Endometrium (tissue), 2 donors: Measurements from ENCODE around the gene MTHFSD.

Experiments used
- FAIRE-seq: peaks from 2 replicates; lab custom pipeline; 2012; peaks lifted over from hg19 to GRCh38; lab: Jason Lieb, UNC
- donor health status: control.
- donor health status: control.

Gene MTHFSD

DNA sequence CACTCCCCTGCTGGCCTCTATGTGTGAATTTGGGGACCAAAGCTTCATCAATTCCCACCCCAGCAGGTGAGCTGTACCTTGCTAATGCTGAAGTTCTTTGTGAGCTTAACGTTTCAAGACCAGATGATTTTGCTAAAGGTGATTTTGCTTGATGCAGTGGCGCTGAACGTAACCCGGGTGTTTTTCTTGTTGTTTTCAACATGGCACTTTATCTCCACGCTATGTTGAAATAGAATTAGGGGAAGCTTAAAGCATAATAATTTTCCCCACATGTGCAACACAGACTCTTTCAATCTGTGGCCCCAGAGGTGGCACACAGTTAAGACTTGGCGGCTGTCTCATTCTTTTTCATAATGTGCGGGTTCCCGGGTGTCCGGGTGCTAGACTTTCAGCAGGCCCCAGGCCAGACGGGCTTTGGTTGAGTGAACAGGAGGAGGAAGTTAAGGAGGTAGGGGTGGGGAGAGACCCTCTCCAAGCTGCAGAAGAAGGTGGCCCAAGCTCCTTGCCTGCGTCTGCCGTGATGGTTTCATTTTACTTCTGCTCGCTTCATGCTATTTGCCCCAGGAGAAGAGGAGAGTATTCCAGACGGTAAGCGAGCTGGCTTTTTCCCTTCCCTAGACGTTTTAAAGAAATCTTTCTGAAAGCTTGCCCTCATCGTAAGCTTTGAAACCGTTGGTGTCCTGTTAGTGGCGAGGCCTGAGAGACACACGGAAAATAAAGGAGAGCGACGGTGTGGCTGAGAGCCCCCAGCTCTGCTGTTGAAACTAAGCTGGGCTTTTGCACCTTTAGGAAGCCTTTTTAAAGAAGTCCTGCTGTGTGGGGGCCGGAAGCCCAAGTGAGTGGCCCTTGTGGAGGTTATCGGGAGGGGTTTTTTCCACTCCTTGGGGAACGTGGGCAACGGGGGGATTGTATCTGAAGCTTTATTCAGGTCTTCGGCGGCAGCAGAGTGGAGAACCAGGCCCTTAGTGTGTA lies 15.8 kb upstream of the MTHFSD start:
- no peak for FAIRE-seq

- no peak for FAIRE-seq
Observed at GRCh38 chr16:86569701-86570447, 14.8 kb upstream of the MTHFSD start.

DNA sequence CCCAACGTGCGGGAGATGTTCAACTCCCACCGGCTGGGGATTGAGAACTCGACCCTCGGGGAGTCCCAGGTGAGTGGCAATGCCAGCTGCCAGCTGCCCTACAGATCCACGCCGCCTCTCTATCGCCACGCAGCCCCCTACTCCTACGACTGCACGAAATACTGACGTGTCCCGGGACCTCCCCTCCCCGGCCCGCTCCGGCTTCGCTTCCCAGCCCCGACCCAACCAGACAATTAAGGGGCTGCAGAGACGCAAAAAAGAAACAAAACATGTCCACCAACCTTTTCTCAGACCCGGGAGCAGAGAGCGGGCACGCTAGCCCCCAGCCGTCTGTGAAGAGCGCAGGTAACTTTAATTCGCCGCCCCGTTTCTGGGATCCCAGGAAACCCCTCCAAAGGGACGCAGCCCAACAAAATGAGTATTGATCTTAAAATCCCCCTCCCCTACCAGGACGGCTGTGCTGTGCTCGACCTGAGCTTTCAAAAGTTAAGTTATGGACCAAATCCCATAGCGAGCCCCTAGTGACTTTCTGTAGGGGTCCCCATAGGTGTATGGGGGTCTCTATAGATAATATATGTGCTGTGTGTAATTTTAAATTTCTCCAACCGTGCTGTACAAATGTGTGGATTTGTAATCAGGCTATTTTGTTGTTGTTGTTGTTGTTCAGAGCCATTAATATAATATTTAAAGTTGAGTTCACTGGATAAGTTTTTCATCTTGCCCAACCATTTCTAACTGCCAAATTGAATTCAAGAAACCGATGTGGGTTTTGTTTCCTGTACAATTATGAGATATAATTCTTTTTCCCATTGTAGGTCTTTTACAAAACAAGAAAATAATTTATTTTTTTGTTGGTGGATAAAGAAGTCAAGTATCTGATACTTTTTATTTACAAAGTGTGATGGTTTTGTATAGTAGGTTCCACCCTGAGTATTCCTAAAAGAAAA lies 13.9 kb upstream of the MTHFSD start:
- FAIRE-seq, result peak; percentile 18

DNA sequence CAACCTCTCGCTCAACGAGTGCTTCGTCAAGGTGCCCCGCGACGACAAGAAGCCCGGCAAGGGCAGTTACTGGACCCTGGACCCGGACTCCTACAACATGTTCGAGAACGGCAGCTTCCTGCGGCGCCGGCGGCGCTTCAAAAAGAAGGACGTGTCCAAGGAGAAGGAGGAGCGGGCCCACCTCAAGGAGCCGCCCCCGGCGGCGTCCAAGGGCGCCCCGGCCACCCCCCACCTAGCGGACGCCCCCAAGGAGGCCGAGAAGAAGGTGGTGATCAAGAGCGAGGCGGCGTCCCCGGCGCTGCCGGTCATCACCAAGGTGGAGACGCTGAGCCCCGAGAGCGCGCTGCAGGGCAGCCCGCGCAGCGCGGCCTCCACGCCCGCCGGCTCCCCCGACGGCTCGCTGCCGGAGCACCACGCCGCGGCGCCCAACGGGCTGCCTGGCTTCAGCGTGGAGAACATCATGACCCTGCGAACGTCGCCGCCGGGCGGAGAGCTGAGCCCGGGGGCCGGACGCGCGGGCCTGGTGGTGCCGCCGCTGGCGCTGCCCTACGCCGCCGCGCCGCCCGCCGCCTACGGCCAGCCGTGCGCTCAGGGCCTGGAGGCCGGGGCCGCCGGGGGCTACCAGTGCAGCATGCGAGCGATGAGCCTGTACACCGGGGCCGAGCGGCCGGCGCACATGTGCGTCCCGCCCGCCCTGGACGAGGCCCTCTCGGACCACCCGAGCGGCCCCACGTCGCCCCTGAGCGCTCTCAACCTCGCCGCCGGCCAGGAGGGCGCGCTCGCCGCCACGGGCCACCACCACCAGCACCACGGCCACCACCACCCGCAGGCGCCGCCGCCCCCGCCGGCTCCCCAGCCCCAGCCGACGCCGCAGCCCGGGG lies 12.9 kb upstream of the MTHFSD start:
- no peak for FAIRE-seq

GRCh38 chr16:86566966-86567700 lies 12.1 kb upstream of the MTHFSD start:
- no peak for FAIRE-seq

DNA sequence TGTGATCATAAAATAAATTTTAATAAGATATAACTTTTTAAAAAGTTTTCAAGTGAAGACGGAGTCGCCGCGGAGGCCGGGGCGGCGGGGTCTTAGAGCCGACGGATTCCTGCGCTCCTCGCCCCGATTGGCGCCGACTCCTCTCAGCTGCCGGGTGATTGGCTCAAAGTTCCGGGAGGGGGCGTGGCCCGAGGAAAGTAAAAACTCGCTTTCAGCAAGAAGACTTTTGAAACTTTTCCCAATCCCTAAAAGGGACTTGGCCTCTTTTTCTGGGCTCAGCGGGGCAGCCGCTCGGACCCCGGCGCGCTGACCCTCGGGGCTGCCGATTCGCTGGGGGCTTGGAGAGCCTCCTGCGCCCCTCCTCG lies 11.5 kb upstream of the MTHFSD start, which contains the start of gene FOXC2:
Gene FOXC2 (plus strand): TSS at position 229 of the 365 bp plus-strand sequence. CDS start 507 bp downstream, outside the sequence.
- FAIRE-seq, result peak; percentile 70

DNA sequence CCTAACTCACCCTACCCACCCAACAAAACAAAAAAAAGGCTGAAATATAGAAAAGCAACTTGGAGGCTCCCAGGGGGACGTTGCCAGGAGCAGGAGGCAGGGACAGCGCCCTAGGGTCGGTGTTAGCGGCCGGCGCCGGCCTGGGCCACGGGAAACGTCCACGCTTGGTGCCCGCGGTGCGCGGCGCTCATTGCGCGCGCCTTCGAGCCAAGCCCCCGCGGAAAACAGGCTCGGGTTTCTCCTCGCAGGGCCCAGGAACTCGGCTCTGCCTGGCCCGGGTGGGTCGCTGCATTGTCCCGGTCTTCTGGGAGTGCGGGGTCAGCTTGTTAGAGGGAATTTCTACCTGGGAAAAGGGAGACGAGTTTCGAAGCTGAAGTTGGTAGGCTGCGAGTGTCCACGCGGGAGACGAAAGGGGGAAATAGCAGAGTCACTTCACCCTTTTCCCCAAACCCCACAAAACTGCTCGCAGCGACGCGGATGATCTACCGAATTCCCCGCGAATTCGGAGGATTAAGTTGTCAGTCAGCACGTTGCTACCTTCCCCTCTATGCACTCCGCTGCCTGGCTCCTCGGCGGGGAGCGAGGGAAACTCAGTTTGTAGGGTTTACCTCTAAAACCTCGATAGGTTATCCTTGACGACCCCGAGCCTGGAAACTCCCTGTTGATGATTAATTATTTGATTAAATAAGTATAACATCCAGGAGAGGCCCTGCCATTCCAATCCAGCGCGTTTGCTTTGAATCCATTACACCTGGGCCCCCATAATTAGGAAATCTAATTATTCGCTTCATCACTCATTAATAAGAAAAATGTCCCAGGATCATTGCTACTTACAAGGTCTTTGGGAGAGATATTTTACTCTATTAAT lies 10.8 kb upstream of the MTHFSD start:
- no peak for FAIRE-seq

- FAIRE-seq, result no peak
Observed at GRCh38 chr16:86565181-86565631, 10.2 kb upstream of the MTHFSD start.

DNA sequence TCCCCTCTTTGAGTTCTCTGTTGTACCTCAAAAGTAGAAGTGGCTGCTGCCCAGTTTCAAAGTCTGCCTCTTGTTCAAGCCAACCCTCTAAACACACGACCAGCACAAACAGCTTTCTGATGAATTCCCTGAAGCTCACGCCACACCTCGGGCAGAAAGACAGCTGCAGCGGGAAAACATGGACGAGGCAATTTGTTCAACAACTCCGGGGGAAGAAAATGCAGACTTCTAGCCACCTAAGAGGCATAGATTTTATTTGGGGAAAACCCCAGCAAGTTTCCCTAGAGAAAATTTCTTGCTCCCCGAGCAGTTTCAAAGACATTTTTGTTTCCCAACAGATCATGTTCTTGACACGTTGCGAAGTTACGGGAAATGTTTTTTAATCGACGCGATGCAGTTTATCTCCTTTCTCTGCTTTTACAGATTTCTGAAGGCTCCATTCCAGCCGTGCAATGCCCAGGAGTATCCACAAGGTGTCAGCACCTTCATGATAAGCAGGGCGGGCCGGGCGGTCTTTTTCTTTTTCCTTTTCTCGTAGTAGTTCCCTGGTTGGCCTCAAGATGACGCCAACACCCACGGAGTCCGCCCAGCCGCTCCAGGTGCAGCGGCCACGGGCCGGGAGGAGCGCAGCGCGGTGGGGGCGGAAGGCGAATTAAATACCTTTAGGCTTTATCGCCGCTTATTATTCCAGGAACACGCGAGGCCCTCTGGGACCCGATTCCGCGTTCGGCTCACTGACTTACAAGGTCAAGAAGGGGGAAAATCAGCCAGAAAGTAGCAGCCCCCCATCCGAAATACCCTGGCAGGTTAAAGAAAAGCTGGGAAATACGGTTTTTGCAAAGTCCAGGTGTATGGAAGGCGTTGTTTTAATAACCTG lies 8.7 kb upstream of the MTHFSD start:
- FAIRE-seq, result peak; percentile 21

DNA sequence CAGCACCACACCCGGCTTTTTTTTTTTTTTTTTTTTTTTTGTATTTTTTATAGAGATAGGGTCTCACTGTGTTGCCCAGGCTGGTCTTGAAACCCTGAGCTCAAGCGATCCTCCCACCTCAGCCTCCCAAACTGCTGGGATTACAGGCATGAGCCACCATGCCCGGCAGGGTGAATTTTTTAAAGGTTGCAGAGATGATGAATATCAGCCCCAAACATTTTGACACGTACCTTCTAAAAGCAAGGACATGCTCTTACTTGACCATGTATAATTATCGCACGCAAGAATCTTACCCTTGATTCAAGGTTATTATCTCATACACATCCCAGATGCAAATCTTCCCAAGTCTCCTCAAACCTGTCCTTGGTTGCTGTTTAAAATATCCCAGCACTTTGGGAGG lies 7.3 kb upstream of the MTHFSD start:
- no peak for FAIRE-seq

DNA sequence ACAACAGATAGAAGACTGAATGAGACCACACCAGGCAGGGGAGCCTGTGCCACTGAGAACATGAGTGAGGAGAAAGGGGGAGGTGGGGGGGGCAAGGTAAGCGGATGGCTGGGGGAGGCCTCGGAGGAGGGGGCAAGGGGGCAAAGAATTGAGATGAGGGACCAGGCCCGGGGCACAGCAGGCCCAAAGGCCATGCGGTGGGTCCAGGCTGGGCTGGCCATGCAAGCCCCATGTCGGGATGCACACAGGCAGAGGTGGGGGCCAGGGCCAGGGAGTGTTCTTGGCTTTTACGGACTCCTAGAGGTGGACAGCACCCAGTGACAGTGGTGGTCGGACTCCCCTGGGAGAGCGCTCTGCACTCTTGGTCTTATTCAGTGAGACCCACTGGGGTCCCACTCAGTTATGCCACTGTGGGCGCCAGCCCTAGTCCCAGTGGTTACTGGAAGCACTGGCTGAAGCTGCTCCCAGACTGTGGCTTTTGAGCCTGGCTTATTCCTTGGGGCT lies 4.8 kb upstream of the MTHFSD start:
- FAIRE-seq, result no peak

GRCh38 chr16:86558355-86559193 lies 3.5 kb upstream of the MTHFSD start:
- FAIRE-seq, result no peak

GRCh38 chr16:86557587-86557986 lies 2.6 kb upstream of the MTHFSD start:
- FAIRE-seq, result no peak

DNA sequence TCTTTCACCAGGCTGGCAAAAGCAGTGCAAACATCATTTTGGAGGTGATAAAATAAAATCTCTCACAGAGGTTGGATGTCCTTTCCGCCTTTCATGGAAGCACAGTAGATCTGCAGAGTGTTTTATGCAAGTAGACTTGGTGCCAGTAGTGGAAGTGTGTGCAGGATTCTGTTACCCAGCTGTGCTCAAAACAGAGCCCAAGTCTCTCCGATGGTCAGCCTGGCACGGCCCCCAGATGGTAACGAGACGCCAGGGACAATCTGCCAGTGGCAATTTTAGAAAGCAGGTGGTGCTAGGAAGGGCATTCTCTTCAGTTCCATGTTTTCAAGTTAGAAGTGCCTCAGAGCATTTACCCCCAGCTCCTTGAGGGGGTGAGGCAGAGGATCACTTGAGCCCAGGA lies 1.5 kb upstream of the MTHFSD start:
- no peak for FAIRE-seq

DNA sequence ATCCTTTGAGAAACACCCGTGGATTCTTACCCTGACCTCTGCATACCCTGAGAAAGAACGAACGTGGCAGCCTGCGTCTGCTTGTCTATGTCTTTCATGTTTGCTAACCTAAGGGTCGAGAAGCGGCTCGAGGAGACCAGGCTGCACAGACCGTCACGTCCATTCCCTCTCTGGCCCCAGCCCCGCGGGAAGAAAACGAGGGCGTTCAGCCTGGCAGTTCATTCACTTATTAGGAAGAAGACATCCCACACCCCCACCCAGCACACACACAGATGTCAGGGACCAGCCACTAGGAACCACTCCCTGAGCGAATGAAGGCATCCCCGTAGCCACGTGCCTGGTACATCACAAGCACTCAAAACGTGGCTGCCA lies 655 bp upstream of the MTHFSD start:
- FAIRE-seq, result no peak

DNA sequence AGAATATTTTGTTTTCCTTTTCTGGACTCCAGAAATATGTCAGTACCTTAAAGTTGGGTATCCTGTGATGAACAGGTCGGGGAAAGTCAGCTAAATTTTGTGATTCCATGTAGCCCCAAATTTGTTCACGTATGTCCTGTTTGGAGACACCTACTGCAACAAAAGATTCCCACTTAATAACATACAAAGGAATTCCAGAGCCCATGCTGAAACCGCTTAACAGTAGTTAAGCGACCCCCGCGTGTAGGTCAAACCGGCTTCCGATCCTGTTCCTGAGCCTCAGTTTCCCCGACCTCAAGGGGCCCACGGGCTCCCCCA lies 477 bp downstream of the MTHFSD start:
- no peak for FAIRE-seq

DNA sequence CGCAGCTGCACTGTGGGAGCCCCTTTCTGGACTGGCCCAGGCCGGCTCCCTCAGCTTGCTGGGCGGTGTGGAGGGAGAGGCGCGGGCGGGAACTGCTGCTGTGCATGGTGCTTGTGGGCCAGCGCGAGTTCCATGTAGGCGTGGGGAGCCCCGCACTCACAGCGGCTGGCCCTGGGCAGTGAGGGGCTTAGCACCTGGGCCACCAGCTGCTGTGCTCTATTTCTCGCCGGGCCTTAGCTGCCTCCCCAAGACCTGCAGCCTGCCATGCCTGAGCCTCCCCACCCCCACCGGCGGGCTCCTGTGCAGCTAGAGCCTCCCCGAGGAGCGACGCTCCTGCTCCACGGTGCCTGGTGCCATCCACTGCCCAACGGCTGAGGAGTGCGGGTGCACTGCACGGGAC lies 1.7 kb downstream of the MTHFSD start:
- FAIRE-seq, result no peak
